ENCODE data around the gene JPH4.
A peak's percentile ranks its signal among the peaks of the same experiment; 100 is the strongest.

The JPH4 gene

DNA sequence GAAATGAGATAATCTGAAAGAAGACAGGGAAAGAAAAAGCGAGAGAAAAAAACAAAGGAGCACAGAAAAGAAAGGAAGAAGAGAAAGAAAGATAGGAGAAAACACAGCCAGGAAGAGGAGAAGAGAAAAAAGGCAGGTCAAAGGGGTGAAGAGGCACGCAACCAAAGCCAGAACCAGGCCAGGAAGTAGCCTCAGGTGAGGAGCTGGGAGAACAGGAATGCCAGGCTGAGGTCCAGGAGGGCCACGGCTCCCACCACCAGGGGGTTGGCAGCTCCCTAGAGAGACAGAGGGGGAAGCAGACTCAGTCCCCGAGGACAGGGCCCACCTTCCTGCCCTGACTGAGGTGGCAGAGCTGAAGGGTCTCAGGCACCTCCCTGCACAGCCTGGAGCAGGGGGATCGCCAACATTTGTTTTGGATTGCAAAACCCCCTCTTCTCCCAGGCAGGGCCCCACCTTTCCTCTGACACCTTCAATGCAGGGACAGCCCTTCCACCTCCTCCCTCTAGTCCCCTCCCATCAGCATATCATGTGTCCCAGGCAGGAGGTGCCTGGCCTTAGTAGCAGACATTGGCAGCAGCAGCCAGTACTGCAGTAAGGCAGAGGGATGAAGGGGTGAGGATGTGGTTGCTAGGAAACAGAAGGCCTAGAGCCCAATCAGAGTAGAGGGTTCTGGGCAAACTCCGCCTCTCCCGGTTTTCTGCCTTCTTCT, 9.0 kb downstream of the JPH4 start:
- Histone ChIP-seq H3K4me1 (ENCODE audit: control insufficient read depth in 1 of 2, insufficient read depth in 1 of 2, low read depth in 1 of 2, low read length in 1 of 2) (peaks cover 29% of the 10 kb centered on the region in 2 experiments), H3K36me3 (peaks cover 16% of the 10 kb centered on the region), H3K9me3 (no peaks in the 10 kb centered on the region), H3K27ac (no peak overlapping the region), H3K4me3 (ENCODE audit: low read depth in 1 of 2, low read length in 1 of 2) (no peak overlapping the region), H3K27me3 (peaks cover 31% of the 10 kb centered on the region)
- TF ChIP-seq, protein P1, sequence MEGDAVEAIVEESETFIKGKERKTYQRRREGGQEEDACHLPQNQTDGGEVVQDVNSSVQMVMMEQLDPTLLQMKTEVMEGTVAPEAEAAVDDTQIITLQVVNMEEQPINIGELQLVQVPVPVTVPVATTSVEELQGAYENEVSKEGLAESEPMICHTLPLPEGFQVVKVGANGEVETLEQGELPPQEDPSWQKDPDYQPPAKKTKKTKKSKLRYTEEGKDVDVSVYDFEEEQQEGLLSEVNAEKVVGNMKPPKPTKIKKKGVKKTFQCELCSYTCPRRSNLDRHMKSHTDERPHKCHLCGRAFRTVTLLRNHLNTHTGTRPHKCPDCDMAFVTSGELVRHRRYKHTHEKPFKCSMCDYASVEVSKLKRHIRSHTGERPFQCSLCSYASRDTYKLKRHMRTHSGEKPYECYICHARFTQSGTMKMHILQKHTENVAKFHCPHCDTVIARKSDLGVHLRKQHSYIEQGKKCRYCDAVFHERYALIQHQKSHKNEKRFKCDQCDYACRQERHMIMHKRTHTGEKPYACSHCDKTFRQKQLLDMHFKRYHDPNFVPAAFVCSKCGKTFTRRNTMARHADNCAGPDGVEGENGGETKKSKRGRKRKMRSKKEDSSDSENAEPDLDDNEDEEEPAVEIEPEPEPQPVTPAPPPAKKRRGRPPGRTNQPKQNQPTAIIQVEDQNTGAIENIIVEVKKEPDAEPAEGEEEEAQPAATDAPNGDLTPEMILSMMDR (IDR thresholded peaks at IDR 0.05) = no peak

GRCh38 chr14:23568600-23569331, 9.8 kb downstream of the JPH4 start:
- H3K27ac ChIP-seq = no peak overlapping the region
- H3K4me1 ChIP-seq (ENCODE audit: control insufficient read depth in 1 of 2, insufficient read depth in 1 of 2, low read depth in 1 of 2, low read length in 1 of 2) = peaks cover 29 to 37% of the 10 kb centered on the region in 2 experiments
- H3K4me3 ChIP-seq (ENCODE audit: low read depth in 1 of 2, low read length in 1 of 2) = no peak overlapping the region
- peaks cover 24% of the 10 kb centered on the region for H3K36me3 ChIP-seq
- peaks cover 23% of the 10 kb centered on the region for H3K27me3 ChIP-seq
- no peaks in the 10 kb centered on the region for H3K9me3 ChIP-seq
- TF ChIP-seq, protein P1 (IDR thresholded peaks at IDR 0.05) = no peak

- Histone ChIP-seq H3K27ac (peak overlapping the region; percentile 78), H3K4me3 (ENCODE audit: low read depth in 1 of 2, low read length in 1 of 2) (peak overlapping the region; percentile 86 to 89)
Measured at GRCh38 chr14:23568021-23568599, 10.5 kb downstream of the JPH4 start.

GRCh38 chr14:23567186-23568020, 11.2 kb downstream of the JPH4 start, which contains the start of gene AP1G2:
AP1G2 (minus strand) TSS chr14:23567791; CDS start chr14:23567314, 477 bp downstream.
- Histone ChIP-seq H3K27me3 (peaks cover 9% of the 10 kb centered on the region), H3K9me3 (no peaks in the 10 kb centered on the region), H3K4me3 (ENCODE audit: low read depth in 1 of 2, low read length in 1 of 2) (peak within 1 kb of the TSS; percentile 86 to 89), H3K27ac (peak within 1 kb of the TSS; percentile 78), H3K36me3 (peaks cover 35% of the 10 kb centered on the region), H3K4me1 (ENCODE audit: control insufficient read depth in 1 of 2, insufficient read depth in 1 of 2, low read depth in 1 of 2, low read length in 1 of 2) (peaks cover 28 to 47% of the 10 kb centered on the region in 2 experiments)
- TF ChIP-seq, protein P1 (IDR thresholded peaks at IDR 0.05) = peak; percentile 17

More at GRCh38 chr14:23568021-23568599, 10.5 kb downstream of the JPH4 start:
- TF ChIP-seq, protein P1 (IDR thresholded peaks at IDR 0.05) = no peak
- Histone ChIP-seq H3K4me1 (ENCODE audit: control insufficient read depth in 1 of 2, insufficient read depth in 1 of 2, low read depth in 1 of 2, low read length in 1 of 2) (peaks cover 29 to 42% of the 10 kb centered on the region in 2 experiments), H3K27me3 (peaks cover 16% of the 10 kb centered on the region), H3K9me3 (no peaks in the 10 kb centered on the region), H3K36me3 (peaks cover 31% of the 10 kb centered on the region)

- Histone ChIP-seq H3K36me3 (peaks cover 41% of the 10 kb centered on the region), H3K27me3 (peaks cover 3% of the 10 kb centered on the region), H3K9me3 (no peaks in the 10 kb centered on the region), H3K4me3 (ENCODE audit: low read depth in 1 of 2, low read length in 1 of 2) (peak overlapping the region; percentile 86 to 89), H3K27ac (peak overlapping the region; percentile 78), H3K4me1 (ENCODE audit: control insufficient read depth in 1 of 2, insufficient read depth in 1 of 2, low read depth in 1 of 2, low read length in 1 of 2) (peaks cover 23 to 41% of the 10 kb centered on the region in 2 experiments)
- TF ChIP-seq, protein P1 (IDR thresholded peaks at IDR 0.05) = no peak
Measured at GRCh38 chr14:23566778-23567185, 11.8 kb downstream of the JPH4 start.

Measured in neutrophil (primary cell).